Mucosa of gallbladder (tissue), 1 donor: Measurements from ENCODE around the gene ASPHD2. TPM values are rescaled to one million over a fixed set of nuclear protein-coding genes. Genes with fewer than 3 reads are reported as not detected.
"Not testable (repeated sequence)": the region's sequence is repeated elsewhere in the genome, so short reads cannot be mapped to it uniquely, and the experiment has no call there.

Experiments
- DNase-seq: peaks from one replicate; pipeline ENCODE4 v3.0.0-alpha.2; 2020; ENCODE audit warnings: low spot score
- total RNA-seq: library from RNA; stranded (reverse); gene quantifications from one replicate; pipeline ENCODE4 v1.2.1, GENCODE V29; 2021
- donor health status: DM: no; HTN: no; CAD: no.

Gene ASPHD2
- total RNA-seq = 5.5 TPM

- DNase-seq = peak; percentile 62
Measured at GRCh38 chr22:26428515-26429457, at the start of gene ASPHD2. Gene ASPHD2, plus strand, starts transcription at chr22:26429260. Its CDS starts 4,356 bp downstream, at chr22:26433616.

- no peak for DNase-seq
Measured at GRCh38 chr22:26380072-26380830, 48.8 kb upstream of the ASPHD2 start.

GRCh38 chr22:26382782-26383181, 46.3 kb upstream of the ASPHD2 start:
- no peak for DNase-seq

- no peak for DNase-seq
Measured at GRCh38 chr22:26383968-26384556, 45.0 kb upstream of the ASPHD2 start.

- DNase-seq = no peak
Measured at GRCh38 chr22:26385164-26385563, 43.9 kb upstream of the ASPHD2 start.

- no peak for DNase-seq
Measured at GRCh38 chr22:26389125-26389524, 39.9 kb upstream of the ASPHD2 start.

GRCh38 chr22:26391091-26391490, 38.0 kb upstream of the ASPHD2 start:
- no peak for DNase-seq

GRCh38 chr22:26391623-26392022, 37.4 kb upstream of the ASPHD2 start:
- DNase-seq = no peak

- no peak for DNase-seq
Measured at GRCh38 chr22:26393929-26394328, 35.1 kb upstream of the ASPHD2 start.

GRCh38 chr22:26394777-26395176, 34.3 kb upstream of the ASPHD2 start:
- DNase-seq = no peak

GRCh38 chr22:26395926-26396325, 33.1 kb upstream of the ASPHD2 start:
- DNase-seq = no peak

GRCh38 chr22:26398741-26399153, 30.3 kb upstream of the ASPHD2 start:
- peak; percentile 67 for DNase-seq

GRCh38 chr22:26399289-26399688, 29.8 kb upstream of the ASPHD2 start:
- no peak for DNase-seq

- DNase-seq = no peak
Measured at GRCh38 chr22:26401726-26402125, 27.3 kb upstream of the ASPHD2 start.

- no peak for DNase-seq
Measured at GRCh38 chr22:26404851-26405421, 24.1 kb upstream of the ASPHD2 start.

- no peak for DNase-seq
Measured at GRCh38 chr22:26406118-26406517, 22.9 kb upstream of the ASPHD2 start.

GRCh38 chr22:26408562-26409220, 20.4 kb upstream of the ASPHD2 start:
- not testable (repeated sequence) for DNase-seq

- DNase-seq = no peak
Measured at GRCh38 chr22:26409719-26410335, 19.2 kb upstream of the ASPHD2 start.

GRCh38 chr22:26410386-26410785, 18.7 kb upstream of the ASPHD2 start:
- no peak for DNase-seq

GRCh38 chr22:26414347-26414746, 14.7 kb upstream of the ASPHD2 start:
- no peak for DNase-seq

GRCh38 chr22:26416256-26416655, 12.8 kb upstream of the ASPHD2 start:
- DNase-seq = no peak
